ENCODE measurements around the gene SCMH1. TPM values are rescaled to one million over a fixed set of nuclear protein-coding genes. Genes with fewer than 3 reads are reported as not detected.
A peak's percentile ranks its signal among the peaks of the same experiment; 100 is the strongest.

SCMH1 gene
- total RNA-seq, 4 donors from 2014 or later, result 76.5 to 110 (median 92.4) TPM

DNA sequence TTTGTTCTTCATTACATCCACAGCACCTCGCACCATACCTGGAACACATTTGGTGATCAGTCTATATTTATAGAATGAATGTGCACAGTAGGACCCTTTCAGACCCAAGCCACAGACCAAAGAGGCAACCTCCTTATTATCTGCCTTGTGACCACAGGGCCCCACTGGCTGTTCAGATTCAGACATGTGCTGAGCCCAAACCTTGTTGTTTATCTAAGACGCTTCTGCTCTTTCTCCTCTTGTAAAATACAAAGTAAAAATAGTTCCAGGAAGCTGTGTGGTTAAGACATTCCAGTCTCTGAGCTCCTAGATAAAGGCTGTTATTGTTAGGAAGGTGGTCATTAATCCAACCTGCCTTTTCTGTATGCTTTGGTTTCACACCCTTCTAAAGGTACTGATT lies 3.6 kb upstream of the SCMH1 start:
- H3K4me3 ChIP-seq, result no peak overlapping the region
- H3K4me1 ChIP-seq, result peaks cover 6 to 26% (median 18%) of the 10 kb centered on the region in 4 donors
- DNase-seq (ENCODE audit: extremely low spot score), result no peak
- H3K27ac ChIP-seq (replicated peaks in 1 of 4), result no peak overlapping the region
- H3K27me3 ChIP-seq, result no peaks in the 10 kb centered on the region
- WGBS, result 68% methylated on average over 2 of the region's 2 CpGs
- H3K9me3 ChIP-seq, result no peaks in the 10 kb centered on the region
- H3K36me3 ChIP-seq, result no peaks in the 10 kb centered on the region
- intact Hi-C loops (cut with DNase I), result loop anchor here (10.0 kb wide), 1 partner anchor 201 kb away; no protein-coding TSS in a partner anchor
- TF ChIP-seq EP300 (IDR thresholded peaks at IDR 0.05) (no peak), POLR2AphosphoS5 (IDR thresholded peaks at IDR 0.05) (no peak), POLR2A (IDR thresholded peaks at IDR 0.05; ENCODE audit: low read depth) (no peak)
- TF ChIP-seq, protein P1, sequence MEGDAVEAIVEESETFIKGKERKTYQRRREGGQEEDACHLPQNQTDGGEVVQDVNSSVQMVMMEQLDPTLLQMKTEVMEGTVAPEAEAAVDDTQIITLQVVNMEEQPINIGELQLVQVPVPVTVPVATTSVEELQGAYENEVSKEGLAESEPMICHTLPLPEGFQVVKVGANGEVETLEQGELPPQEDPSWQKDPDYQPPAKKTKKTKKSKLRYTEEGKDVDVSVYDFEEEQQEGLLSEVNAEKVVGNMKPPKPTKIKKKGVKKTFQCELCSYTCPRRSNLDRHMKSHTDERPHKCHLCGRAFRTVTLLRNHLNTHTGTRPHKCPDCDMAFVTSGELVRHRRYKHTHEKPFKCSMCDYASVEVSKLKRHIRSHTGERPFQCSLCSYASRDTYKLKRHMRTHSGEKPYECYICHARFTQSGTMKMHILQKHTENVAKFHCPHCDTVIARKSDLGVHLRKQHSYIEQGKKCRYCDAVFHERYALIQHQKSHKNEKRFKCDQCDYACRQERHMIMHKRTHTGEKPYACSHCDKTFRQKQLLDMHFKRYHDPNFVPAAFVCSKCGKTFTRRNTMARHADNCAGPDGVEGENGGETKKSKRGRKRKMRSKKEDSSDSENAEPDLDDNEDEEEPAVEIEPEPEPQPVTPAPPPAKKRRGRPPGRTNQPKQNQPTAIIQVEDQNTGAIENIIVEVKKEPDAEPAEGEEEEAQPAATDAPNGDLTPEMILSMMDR (IDR thresholded peaks at IDR 0.05), result no peak

DNA sequence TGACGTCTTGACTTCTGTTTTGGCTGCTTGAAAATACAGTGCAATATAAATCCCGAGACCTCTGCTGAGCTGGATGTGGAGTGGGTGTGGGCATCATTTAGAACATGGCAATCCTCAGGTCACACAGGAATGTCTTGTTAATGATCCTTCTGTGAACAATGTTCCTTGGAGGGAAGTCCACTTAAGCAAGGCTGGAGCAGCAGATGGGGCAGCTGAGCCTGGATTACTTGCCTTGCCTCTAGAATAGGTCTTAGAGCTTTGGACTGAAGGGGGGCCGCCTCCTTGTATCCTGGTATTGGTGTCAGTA lies 926 bp upstream of the SCMH1 start:
- Histone ChIP-seq H3K9me3 (no peaks in the 10 kb centered on the region), H3K27ac (replicated peaks in 1 of 4) (peak overlapping the region in 3 of 4 donors; percentile 96 to 99 (median 99)), H3K27me3 (no peaks in the 10 kb centered on the region), H3K36me3 (no peaks in the 10 kb centered on the region), H3K4me1 (peaks cover 18 to 51% (median 44%) of the 10 kb centered on the region in 4 donors), H3K4me3 (peak overlapping the region in 2 of 4 donors; percentile 78 to 84)
- WGBS, result no CpG with 5 or more reads among the region's 3 CpGs
- TF ChIP-seq EP300 (IDR thresholded peaks at IDR 0.05) (no peak), POLR2AphosphoS5 (IDR thresholded peaks at IDR 0.05) (no peak), POLR2A (IDR thresholded peaks at IDR 0.05; ENCODE audit: low read depth) (no peak)
- TF ChIP-seq, protein P1 (IDR thresholded peaks at IDR 0.05), result no peak
- DNase-seq (ENCODE audit: extremely low spot score), result no peak
- intact Hi-C loops (cut with DNase I), result loop anchor here (10.0 kb wide), 1 partner anchor 198 kb away; no protein-coding TSS in a partner anchor

DNA sequence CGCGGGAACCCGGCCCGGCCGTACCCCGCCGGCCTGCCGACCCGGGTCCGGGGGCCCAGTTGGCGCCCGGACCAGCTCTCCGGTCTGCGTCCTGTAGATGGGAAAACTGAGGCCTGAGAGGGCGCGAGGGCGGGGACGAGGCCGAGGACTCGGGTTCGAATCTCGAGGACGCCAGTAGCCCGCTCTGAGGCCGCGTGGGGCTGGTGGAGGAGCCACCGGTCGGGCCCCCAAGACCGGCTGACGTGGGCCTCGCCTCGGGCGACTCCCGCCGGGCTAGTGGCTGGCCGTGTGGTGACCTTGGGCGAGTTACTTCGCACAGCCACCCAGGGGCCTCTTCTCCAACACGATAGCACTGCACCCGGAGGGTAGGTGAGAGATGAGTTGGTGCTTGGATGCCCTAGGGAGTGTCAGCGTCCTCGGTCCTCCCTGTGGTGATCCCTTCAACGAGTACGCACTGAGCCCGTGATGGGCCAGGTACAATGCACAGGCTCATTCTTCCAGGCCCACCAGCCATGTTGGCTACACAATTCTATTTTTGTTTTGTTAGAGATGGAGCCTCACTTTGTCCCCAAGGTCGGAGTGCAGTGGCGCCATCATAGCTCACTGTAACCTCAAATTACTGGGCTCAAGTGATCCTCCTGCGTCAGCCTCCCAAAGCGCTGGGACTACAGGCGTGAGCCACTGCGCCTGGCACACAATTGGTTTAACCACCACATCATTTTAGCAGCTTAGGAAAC lies 404 bp upstream of the SCMH1 start:
- Histone ChIP-seq H3K9me3 (no peaks in the 10 kb centered on the region), H3K36me3 (no peaks in the 10 kb centered on the region), H3K4me3 (peak overlapping the region; percentile 78 to 92 (median 84)), H3K27ac (replicated peaks in 1 of 4) (peak overlapping the region; percentile 96 to 99 (median 98)), H3K4me1 (peaks cover 18 to 56% (median 47%) of the 10 kb centered on the region in 4 donors), H3K27me3 (no peaks in the 10 kb centered on the region)
- WGBS, result 41% methylated on average over 4 of the region's 51 CpGs
- no peak for TF ChIP-seq POLR2AphosphoS5 (IDR thresholded peaks at IDR 0.05)
- TF ChIP-seq POLR2A (IDR thresholded peaks at IDR 0.05; ENCODE audit: low read depth), result no peak
- TF ChIP-seq, protein P1 (IDR thresholded peaks at IDR 0.05), result no peak
- TF ChIP-seq EP300 (IDR thresholded peaks at IDR 0.05), result no peak
- no peak for DNase-seq (ENCODE audit: extremely low spot score)
- intact Hi-C loops (cut with DNase I), result loop anchor here (10.0 kb wide), 1 partner anchor 198 kb away; no protein-coding TSS in a partner anchor

DNA sequence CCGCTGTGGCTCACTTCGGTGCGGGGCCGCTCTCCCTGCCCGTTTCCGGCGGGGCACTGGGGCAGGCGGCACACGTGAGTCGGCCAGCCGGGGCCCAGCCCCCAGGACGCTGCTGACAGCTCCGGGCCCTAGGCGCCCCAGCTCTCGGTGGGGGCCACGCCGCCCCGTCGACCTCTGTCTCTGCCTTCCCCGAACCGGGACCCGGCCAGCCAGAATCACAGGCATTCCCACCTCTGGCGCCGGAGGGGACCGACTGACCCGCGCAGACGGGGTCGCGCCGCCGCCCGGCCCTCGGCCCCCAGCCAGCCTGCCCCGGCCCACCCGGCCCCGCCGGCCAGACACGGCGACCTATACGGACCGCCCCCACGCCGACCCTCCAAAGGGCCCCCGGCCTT lies 755 bp downstream of the SCMH1 start:
- Histone ChIP-seq H3K27me3 (no peaks in the 10 kb centered on the region), H3K9me3 (no peaks in the 10 kb centered on the region), H3K27ac (replicated peaks in 1 of 4) (peak overlapping the region; percentile 96 to 99 (median 98)), H3K36me3 (no peaks in the 10 kb centered on the region), H3K4me1 (peaks cover 18 to 59% (median 49%) of the 10 kb centered on the region in 4 donors), H3K4me3 (peak overlapping the region; percentile 78 to 92 (median 84))
- peak; percentile 73 to 80 for TF ChIP-seq POLR2AphosphoS5 (IDR thresholded peaks at IDR 0.05)
- peak; percentile 57 for TF ChIP-seq POLR2A (IDR thresholded peaks at IDR 0.05; ENCODE audit: low read depth)
- TF ChIP-seq, protein P1 (IDR thresholded peaks at IDR 0.05), result no peak
- TF ChIP-seq EP300 (IDR thresholded peaks at IDR 0.05), result no peak
- DNase-seq (ENCODE audit: extremely low spot score), result no peak
- intact Hi-C loops (cut with DNase I), result loop anchor here (10.0 kb wide), 1 partner anchor 197 kb away; no protein-coding TSS in a partner anchor
- WGBS, result 0% methylated on average over 8 of the region's 45 CpGs
